ENCODE measurements around the gene FBXL2. TPM values are rescaled to one million over a fixed set of nuclear protein-coding genes. Genes with fewer than 3 reads are reported as not detected.
"Not testable (repeated sequence)": the region's sequence is repeated elsewhere in the genome, so short reads cannot be mapped to it uniquely, and the experiment has no call there.

Gene FBXL2
- total RNA-seq, 1 donor from 2014 or later = 1.7 TPM

GRCh38 chr3:33388374-33389100 is 111.3 kb downstream of the FBXL2 start:
- no peak for ATAC-seq

DNA sequence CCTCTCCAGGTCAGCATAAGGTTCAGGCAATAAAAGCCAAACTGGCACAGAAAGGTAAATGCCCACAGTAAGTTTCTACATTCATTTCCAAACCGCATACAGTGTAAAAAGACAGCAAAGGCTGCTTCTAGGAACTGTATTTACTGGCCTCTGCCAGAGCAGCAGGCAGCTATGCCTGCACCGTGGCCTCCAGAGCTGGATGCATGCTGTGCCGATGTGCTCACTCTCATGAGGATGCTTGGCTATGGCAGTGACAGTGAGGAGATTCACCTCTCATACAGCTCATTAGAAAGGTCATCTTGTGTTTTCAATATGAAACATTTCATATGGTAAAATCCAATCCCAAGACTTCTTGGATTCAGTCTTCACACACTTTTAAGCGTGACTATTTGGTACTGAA is 112.7 kb downstream of the FBXL2 start:
- ATAC-seq = no peak

GRCh38 chr3:33391255-33391995 is 114.2 kb downstream of the FBXL2 start:
- ATAC-seq = no peak

GRCh38 chr3:33392144-33392543 is 114.9 kb downstream of the FBXL2 start:
- no peak for ATAC-seq

DNA sequence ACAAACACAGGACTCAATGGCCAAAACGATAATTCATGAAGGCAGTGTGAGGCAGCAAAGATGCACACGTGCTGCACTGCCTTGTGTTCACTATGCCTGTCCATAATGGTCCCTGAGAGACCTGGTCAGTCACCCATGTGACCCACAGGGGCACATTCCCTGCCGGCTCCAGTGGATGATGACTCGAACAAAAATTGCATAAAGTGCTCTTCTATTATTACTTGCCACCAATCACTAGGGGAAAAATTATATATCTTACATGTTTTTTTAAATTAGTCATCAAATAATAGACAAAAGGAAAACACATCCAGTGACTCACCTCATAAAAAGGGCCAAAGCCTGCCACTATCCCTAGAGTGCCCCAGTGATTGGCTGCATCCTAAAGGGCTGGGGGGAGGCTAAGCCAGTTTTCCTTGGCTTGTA is 115.5 kb downstream of the FBXL2 start:
- ATAC-seq = peak; percentile 38

DNA sequence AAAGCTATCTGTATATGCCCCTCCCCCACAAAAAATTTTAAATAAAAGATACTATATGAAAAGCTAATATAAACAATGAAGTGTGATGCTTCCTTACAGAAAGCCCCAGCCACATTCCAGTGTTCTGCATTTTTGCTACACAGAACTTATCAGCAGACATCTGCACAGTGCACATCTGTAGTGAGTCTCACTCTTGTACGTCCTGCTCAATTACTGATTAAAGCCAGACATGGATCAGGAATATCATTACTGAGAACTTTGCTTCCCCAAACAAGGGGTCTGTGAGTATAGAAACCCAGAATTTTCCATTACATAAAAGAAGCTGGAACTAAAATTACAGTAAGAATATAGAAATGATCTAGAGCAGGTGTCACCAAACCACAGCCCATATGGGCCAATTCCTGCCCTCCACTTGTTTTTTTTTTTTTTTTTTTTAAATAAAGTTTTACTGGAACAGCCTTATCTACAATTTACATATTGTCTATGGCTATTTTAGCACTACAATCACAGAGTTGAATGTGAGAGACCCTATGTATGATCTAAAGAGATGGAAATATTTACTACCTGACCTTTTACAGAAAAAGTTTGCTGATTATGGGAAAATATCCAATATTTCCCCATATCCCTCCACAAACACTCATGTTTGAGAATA is 117.3 kb downstream of the FBXL2 start:
- ATAC-seq = no peak

- ATAC-seq = no peak
These were observed 118.7 kb downstream of the FBXL2 start for GRCh38 chr3:33395900-33396299.

GRCh38 chr3:33398410-33398809 is 121.2 kb downstream of the FBXL2 start:
- ATAC-seq = no peak

- ATAC-seq = no peak
These were observed 124.5 kb downstream of the FBXL2 start for GRCh38 chr3:33401781-33402180.

DNA sequence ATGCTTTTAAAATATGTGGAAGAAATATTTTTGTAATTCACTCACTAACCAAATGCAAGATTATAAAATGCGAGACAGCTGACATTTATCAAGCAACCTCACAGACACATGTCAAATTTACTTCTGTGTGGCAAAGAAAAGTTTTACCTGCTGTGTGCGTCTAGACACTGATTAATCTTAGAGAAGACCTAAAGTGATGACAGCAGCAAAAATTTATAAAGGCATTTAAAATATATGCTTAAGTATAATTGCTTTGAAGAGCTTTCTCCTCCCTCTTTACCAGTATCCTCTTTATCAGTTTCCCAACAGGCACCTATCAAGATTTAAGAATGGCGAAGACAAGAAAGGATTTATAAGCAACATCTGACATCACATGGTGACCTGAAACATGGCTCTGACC is 125.7 kb downstream of the FBXL2 start:
- ATAC-seq = no peak

DNA sequence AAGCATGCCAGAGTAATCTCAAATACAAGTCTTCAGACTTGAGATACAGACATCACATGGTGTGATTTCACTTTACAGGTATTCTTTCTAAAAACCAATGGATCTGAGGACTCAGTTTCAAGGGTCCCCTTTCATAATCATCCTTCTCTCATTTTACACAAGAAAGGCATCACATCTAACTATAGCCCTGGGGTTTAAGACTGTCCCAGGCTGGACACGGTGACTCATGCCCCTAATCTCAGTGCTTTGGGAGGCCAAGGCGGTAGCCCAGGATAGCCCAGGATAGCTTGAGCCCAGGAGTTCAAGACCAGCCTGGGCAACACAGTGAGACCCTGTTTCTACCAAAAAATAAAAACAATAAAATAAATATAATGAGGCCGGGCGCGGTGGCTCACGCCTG is 126.5 kb downstream of the FBXL2 start:
- ATAC-seq = no peak

- not testable (repeated sequence) for ATAC-seq
These were observed 133.6 kb downstream of the FBXL2 start for GRCh38 chr3:33410816-33411215.

- ATAC-seq = no peak
These were observed 139.9 kb downstream of the FBXL2 start for GRCh38 chr3:33417066-33417673.

GRCh38 chr3:33419948-33420347 is 142.7 kb downstream of the FBXL2 start:
- ATAC-seq = no peak

DNA sequence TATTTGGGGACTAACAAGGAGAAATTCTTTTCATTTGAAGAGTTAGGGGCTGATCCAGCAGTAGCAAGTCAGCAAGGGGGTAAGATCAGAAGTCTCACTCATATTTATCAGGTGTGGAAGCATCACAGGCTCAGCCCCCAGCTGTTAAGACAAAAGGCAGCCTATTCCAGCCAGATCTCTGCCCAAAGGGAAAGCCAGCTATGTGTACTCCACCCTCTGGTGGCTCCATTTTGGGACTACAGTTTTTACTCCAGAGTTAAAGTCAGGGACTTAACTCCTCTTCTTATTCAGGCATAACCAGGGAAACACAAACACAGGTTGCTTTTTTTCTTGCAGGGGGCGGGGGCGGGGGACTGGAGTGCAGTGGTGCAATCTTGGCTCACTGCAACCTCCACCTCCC is 143.7 kb downstream of the FBXL2 start:
- no peak for ATAC-seq

DNA sequence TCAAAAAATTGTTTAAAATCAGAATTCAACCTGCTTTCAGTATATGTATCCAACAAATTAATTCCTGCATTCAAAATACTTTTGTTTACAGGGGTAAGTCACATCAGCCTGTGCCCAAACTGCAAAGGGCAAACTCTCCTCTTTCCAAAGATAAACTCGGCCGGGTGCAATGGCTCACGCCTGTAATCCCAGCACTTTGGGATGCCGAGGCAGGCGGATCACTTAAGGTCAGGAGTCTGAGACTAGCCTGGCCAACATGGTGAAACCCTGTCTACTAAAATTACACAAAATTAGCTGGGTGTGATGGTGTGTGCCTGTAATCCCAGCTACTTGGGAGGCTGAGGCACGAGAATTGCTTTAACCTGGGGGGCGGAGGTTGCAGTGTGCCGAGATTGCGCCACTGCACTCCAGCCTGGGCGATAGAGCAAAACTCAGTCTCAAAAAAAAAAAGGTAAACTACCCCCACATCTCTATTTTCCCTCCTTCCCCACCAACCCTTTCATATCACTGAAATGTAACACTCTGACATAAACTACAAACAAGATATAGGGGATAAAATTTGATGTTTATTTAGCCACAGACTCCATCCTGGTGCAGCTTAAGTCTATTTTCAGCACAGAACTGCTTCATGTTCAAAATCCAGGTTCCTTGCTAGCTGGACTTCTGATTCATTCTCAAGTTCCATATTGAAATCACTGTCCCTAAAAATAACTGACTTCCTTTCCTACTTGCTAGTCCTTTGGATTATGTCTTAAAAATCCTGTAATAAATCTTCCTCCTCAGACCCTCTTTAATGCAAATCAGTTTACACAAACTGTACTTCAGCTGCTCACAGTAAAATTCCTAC is 147.6 kb downstream of the FBXL2 start:
- no peak for ATAC-seq

- no peak for ATAC-seq
These were observed 148.2 kb downstream of the FBXL2 start for GRCh38 chr3:33425453-33425852.

- ATAC-seq = no peak
These were observed 148.8 kb downstream of the FBXL2 start for GRCh38 chr3:33426068-33426467.

DNA sequence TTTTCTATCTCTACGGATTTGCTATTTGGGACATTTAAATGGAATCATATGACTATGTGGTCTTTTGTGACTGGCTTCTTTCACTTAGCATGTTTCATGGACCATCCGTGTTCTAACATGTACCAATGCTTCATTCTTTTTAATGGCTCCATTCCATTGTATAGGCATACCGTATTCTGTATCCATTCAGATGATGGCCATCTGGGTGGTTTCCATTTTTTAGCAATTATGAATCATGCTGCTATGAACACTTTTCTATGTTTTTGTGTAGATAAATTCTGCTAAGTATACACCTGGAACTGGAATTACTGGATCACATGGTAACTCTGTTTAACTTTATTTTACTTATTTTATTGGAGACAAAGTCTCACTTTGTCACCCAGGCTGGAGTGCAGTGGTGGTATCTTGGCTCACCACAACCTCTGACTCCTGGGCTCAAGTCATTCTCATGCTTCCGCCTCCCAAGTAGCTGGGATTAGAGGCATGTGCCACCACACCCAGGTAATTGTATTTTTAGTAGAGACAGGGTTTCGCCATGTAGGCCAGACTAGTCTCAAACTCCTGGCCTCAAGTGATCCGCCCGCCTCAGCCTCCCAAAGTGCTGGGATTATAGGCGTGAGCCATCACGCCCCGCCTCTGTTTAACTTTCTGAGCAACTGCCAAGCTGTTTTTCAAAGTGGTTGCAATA is 149.5 kb downstream of the FBXL2 start:
- ATAC-seq = peak; percentile 81

GRCh38 chr3:33428734-33429133 is 151.5 kb downstream of the FBXL2 start:
- ATAC-seq = no peak

DNA sequence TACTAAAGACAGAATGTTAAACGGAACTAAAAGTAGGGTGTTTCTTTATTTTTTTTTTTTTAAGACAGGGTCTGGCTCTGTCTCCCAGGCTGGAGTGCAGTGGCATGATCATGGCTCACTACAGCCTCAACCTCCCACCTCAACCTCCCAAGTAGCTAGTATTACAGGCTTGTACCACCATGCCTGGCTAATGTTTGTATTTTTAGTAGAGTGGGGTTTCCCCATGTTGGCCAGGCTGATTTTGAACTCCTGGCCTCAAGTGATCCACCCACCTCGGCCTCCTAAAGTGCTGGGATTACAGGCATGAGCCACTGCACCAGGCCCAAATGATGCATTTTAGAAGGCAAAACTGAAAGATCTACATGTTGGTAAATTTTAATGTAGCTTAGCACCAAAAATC is 152.1 kb downstream of the FBXL2 start:
- ATAC-seq = not testable (repeated sequence)

DNA sequence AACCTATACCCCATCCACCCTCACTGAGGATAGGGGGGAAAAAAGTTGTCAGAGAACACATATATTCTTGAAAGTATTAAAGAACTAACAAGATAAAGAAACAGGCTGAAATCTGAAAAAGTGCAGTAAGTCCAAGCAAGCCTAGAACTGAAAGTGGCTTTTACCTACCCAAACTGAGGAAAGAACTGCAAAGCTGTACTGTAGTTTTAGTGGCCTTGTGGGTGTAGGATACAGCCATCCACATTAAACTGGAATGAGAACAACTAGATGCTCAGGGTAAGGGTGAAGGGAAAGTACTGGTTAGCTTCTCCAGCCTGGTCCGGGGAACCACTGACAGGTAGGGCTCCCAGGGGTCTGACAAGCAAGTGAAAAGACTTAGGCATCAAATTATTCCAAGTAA is 152.8 kb downstream of the FBXL2 start:
- ATAC-seq = no peak
